ENCODE results near the gene HIVEP2. TPM values are rescaled to one million over a fixed set of nuclear protein-coding genes. Genes with fewer than 3 reads are reported as not detected.

HIVEP2 gene
- total RNA-seq, 2 experiments from 2014 or later: 48.4 to 48.6 TPM

- Mint-ChIP-seq H3K9me3 (no peaks in the 10 kb centered on the region), H3K27me3 (no peaks in the 10 kb centered on the region), H3K4me3 (no peak overlapping the region), H3K27ac (no peak overlapping the region), H3K36me3 (ENCODE audit: low read depth) (no peaks in the 10 kb centered on the region), H3K4me1 (ENCODE audit: low read depth) (peaks cover 18% of the 10 kb centered on the region)
- intact Hi-C loops (cut with DNase I, micrococcal nuclease): no loop called here
- no peaks in the 10 kb centered on the region for H3K4me1 ChIP-seq (ENCODE audit: insufficient read depth, low read length)
- no peak for TF ChIP-seq CTCF (IDR thresholded peaks at IDR 0.05)
- ATAC-seq (ENCODE audit: poor library complexity): no peak
- no peaks in the 10 kb centered on the region for H3K36me3 ChIP-seq (ENCODE audit: insufficient read depth, low read length)
- no peaks in the 10 kb centered on the region for H3K27me3 ChIP-seq (ENCODE audit: control insufficient read depth in 1 of 2, insufficient read depth in 2 of 2, low read length in 2 of 2)
- no peak for DNase-seq
- no peaks in the 10 kb centered on the region for H3K9me3 ChIP-seq (ENCODE audit: control insufficient read depth in 1 of 2, insufficient read depth in 1 of 2, low read length in 2 of 2)
- POLR2A ChIA-PET: no interaction called here
- CTCF ChIA-PET: no interaction called here
- no peak overlapping the region for H3K4me3 ChIP-seq (ENCODE audit: low read length)
- H3K27ac ChIP-seq (ENCODE audit: low read depth in 1 of 2, low read length in 2 of 2): no peak overlapping the region
Measured at GRCh38 chr6:142708651-142709050, 236.3 kb downstream of the HIVEP2 start.

- H3K27ac Mint-ChIP-seq: no peak overlapping the region
- Histone ChIP-seq H3K36me3 (ENCODE audit: insufficient read depth, low read length) (no peaks in the 10 kb centered on the region), H3K27ac (ENCODE audit: low read depth in 1 of 2, low read length in 2 of 2) (no peak overlapping the region), H3K4me1 (ENCODE audit: insufficient read depth, low read length) (no peaks in the 10 kb centered on the region), H3K4me3 (ENCODE audit: low read length) (no peak overlapping the region), H3K9me3 (ENCODE audit: control insufficient read depth in 1 of 2, insufficient read depth in 1 of 2, low read length in 2 of 2) (no peaks in the 10 kb centered on the region), H3K27me3 (ENCODE audit: control insufficient read depth in 1 of 2, insufficient read depth in 2 of 2, low read length in 2 of 2) (no peaks in the 10 kb centered on the region)
- CTCF ChIA-PET: interaction anchor here (1.0 kb wide), 1 partner anchor 17 kb away, joined by 3 read pairs; no protein-coding TSS in a partner anchor
- DNase-seq (no peak), ATAC-seq (ENCODE audit: poor library complexity) (no peak)
- H3K9me3 Mint-ChIP-seq: no peaks in the 10 kb centered on the region
- no peak for TF ChIP-seq CTCF (IDR thresholded peaks at IDR 0.05)
- no peak overlapping the region for H3K4me3 Mint-ChIP-seq
- H3K4me1 Mint-ChIP-seq (ENCODE audit: low read depth): peaks cover 24% of the 10 kb centered on the region
- no peaks in the 10 kb centered on the region for H3K36me3 Mint-ChIP-seq (ENCODE audit: low read depth)
- intact Hi-C loops (cut with DNase I, micrococcal nuclease): no loop called here
- H3K27me3 Mint-ChIP-seq: no peaks in the 10 kb centered on the region
- POLR2A ChIA-PET: interaction anchor here (0.9 kb wide), 2 partner anchors 9 to 87 kb away, joined by 3 read pairs; no protein-coding TSS in a partner anchor
Measured at GRCh38 chr6:142707255-142707654, 237.7 kb downstream of the HIVEP2 start.

GRCh38 chr6:142706210-142706609 is 238.8 kb downstream of the HIVEP2 start:
- no peak overlapping the region for H3K4me3 Mint-ChIP-seq
- Histone ChIP-seq H3K9me3 (ENCODE audit: control insufficient read depth in 1 of 2, insufficient read depth in 1 of 2, low read length in 2 of 2) (no peaks in the 10 kb centered on the region), H3K27ac (ENCODE audit: low read depth in 1 of 2, low read length in 2 of 2) (no peak overlapping the region), H3K27me3 (ENCODE audit: control insufficient read depth in 1 of 2, insufficient read depth in 2 of 2, low read length in 2 of 2) (no peaks in the 10 kb centered on the region), H3K4me1 (ENCODE audit: insufficient read depth, low read length) (no peaks in the 10 kb centered on the region), H3K4me3 (ENCODE audit: low read length) (no peak overlapping the region), H3K36me3 (ENCODE audit: insufficient read depth, low read length) (no peaks in the 10 kb centered on the region)
- intact Hi-C loops (cut with DNase I, micrococcal nuclease): no loop called here
- ATAC-seq (ENCODE audit: poor library complexity) (no peak), DNase-seq (no peak)
- no peaks in the 10 kb centered on the region for H3K36me3 Mint-ChIP-seq (ENCODE audit: low read depth)
- no peak for TF ChIP-seq CTCF (IDR thresholded peaks at IDR 0.05)
- H3K9me3 Mint-ChIP-seq: no peaks in the 10 kb centered on the region
- ChIA-PET POLR2A (no interaction called here), CTCF (interaction anchor here (1.0 kb wide), 1 partner anchor 16 kb away, joined by 3 read pairs; no protein-coding TSS in a partner anchor)
- peaks cover 24% of the 10 kb centered on the region for H3K4me1 Mint-ChIP-seq (ENCODE audit: low read depth)
- no peak overlapping the region for H3K27ac Mint-ChIP-seq
- H3K27me3 Mint-ChIP-seq: no peaks in the 10 kb centered on the region
